Keratinocyte (primary cell): ENCODE results near the gene PALMD. TPM values are rescaled to one million over a fixed set of nuclear protein-coding genes. Genes with fewer than 3 reads are reported as not detected.

Experiments
- DNase-seq: peaks from one replicate; pipeline ENCODE4 v3.0.0-alpha.2; 2011; ENCODE audit warnings: low read depth, missing footprints, low spot score
- FAIRE-seq: peaks from 2 replicates; lab custom pipeline; 2011; peaks lifted over from hg19 to GRCh38; lab: Jason Lieb, UNC
- H2AFZ ChIP-seq: 2 replicates; pipeline ENCODE4 v1.6.0; 2012; ENCODE audit warnings: low read length, control low read depth, inconsistent platforms; ENCODE audit not compliant: control insufficient read depth
- H3K27ac ChIP-seq: 2 replicates; pipeline ENCODE4 v1.5.1; 2011; ENCODE audit warnings: low read length; ENCODE audit not compliant: control insufficient read depth, insufficient read depth
- H3K27me3 ChIP-seq: 3 replicates; pipeline ENCODE4 v1.6.0; 2011; ENCODE audit warnings: low read length; ENCODE audit not compliant: control insufficient read depth, insufficient read depth; ENCODE audit errors: extremely low read depth
- H3K36me3 ChIP-seq, 2 experiments: 2 replicates in 1 of 2; 3 replicates in 1 of 2; pipeline ENCODE4 v1.5.1; 2011; ENCODE audit warnings: low read length in 2 of 2, mild to moderate bottlenecking in 1 of 2; ENCODE audit not compliant: control insufficient read depth in 2 of 2, insufficient read depth in 2 of 2; ENCODE audit errors: extremely low read depth in 1 of 2
- H3K4me1 ChIP-seq: 3 replicates; pipeline ENCODE4 v1.5.1; 2011; ENCODE audit warnings: low read length; ENCODE audit not compliant: control insufficient read depth, insufficient read depth; ENCODE audit errors: extremely low read depth
- H3K4me2 ChIP-seq: 3 replicates; pipeline ENCODE4 v1.6.0; 2011; ENCODE audit warnings: low read depth, low read length; ENCODE audit not compliant: control insufficient read depth, insufficient read depth; ENCODE audit errors: extremely low read depth
- H3K4me3 ChIP-seq, 3 experiments: fragments of 200-600 bp in 1 of 3; sonication (generic) in 1 of 3; 2 replicates in 2 of 3; 3 replicates in 1 of 3; pipeline ENCODE4 v1.5.1; 2011 to 2016; ENCODE audit warnings: low read length in 3 of 3, mild to moderate bottlenecking in 3 of 3, control low read depth in 2 of 3, inconsistent platforms in 1 of 3, low read depth in 1 of 3, mixed read lengths in 1 of 3, mixed run types in 1 of 3, moderate library complexity in 1 of 3; ENCODE audit not compliant: control insufficient read depth in 2 of 3, insufficient read depth in 2 of 3; ENCODE audit errors: extremely low read depth in 1 of 3
- H3K79me2 ChIP-seq: 2 replicates; pipeline ENCODE4 v1.6.0; 2012; ENCODE audit warnings: low read length; ENCODE audit not compliant: control insufficient read depth, insufficient read depth
- H3K9ac ChIP-seq: 3 replicates; pipeline ENCODE4 v1.6.0; 2011; ENCODE audit warnings: low read length; ENCODE audit not compliant: control insufficient read depth, insufficient read depth; ENCODE audit errors: extremely low read depth
- H3K9me1 ChIP-seq: 3 replicates; pipeline ENCODE4 v1.6.0; 2011; ENCODE audit warnings: low read length; ENCODE audit not compliant: control insufficient read depth, insufficient read depth; ENCODE audit errors: extremely low read depth
- H3K9me3 ChIP-seq: 2 replicates; pipeline ENCODE4 v1.5.1; 2012; ENCODE audit warnings: low read depth, low read length; ENCODE audit not compliant: control insufficient read depth
- H4K20me1 ChIP-seq: 3 replicates; pipeline ENCODE4 v1.6.0; 2011; ENCODE audit warnings: low read length; ENCODE audit not compliant: control insufficient read depth, insufficient read depth; ENCODE audit errors: extremely low read depth
- CTCF ChIP-seq, 3 experiments: IDR thresholded peaks in 1 of 3; conservative IDR thresholded peaks in 1 of 3; optimal IDR thresholded peaks in 1 of 3; 2 replicates in 2 of 3; 3 replicates in 1 of 3; pipeline versions ENCODE3 to v1.5.1; 2011; ENCODE audit warnings: low read length in 3 of 3, mild to moderate bottlenecking in 3 of 3, moderate library complexity in 2 of 3, control low read depth in 1 of 3, inconsistent platforms in 1 of 3; ENCODE audit not compliant: insufficient read depth in 2 of 3; ENCODE audit errors: extremely low read depth in 1 of 3
- EZH2 ChIP-seq: IDR thresholded peaks from one replicate; pipeline ENCODE4 v1.6.1; 2012; ENCODE audit warnings: inconsistent platforms, mild to moderate bottlenecking, low read length, moderate library complexity
- dilution Hi-C: fragments of 300-500 bp; cut with MboI; formaldehyde crosslinking; loops from one replicate; pipeline ENCODE4 v1.7.0; 2020; ENCODE audit warnings: low sequenced_read_pairs; ENCODE audit not compliant: extremely low pct_ligation_motif_present
- polyA plus RNA-seq, 5 experiments: library from polyadenylated mRNA; depleted of rRNA in 3 of 5; stranded (reverse) in 3 of 5; stranded (forward) in 1 of 5; unstranded in 1 of 5; fragments of >200 nt; gene quantifications; 1 replicate in 1 of 5; 2 replicates in 3 of 5; 3 replicates in 1 of 5; pipeline versions ENCODE4 v1.2.1 to v1.2.3, GENCODE V29; 2011 to 2012; ENCODE audit warnings: missing spikeins in 2 of 5, low read depth in 1 of 5, low replicate concordance in 1 of 5

PALMD gene
- polyA plus RNA-seq, 1 donor (not counting 4 experiments of a cell fraction or from before 2014, with no cell fraction given): 6.8 TPM

- no peak overlapping the region for H3K9ac ChIP-seq
- H3K79me2 ChIP-seq: no peaks in the 10 kb centered on the region
- H2AFZ ChIP-seq: no peak overlapping the region
- H3K4me1 ChIP-seq: peaks cover 45% of the 10 kb centered on the region
- peak overlapping the region; percentile 83 for H3K27ac ChIP-seq
- H3K36me3 ChIP-seq: no peaks in the 10 kb centered on the region
- dilution Hi-C loops: no loop called here
- no peaks in the 10 kb centered on the region for H4K20me1 ChIP-seq
- H3K9me3 ChIP-seq: no peaks in the 10 kb centered on the region
- DNase-seq (no peak), FAIRE-seq (no peak)
- no peaks in the 10 kb centered on the region for H3K9me1 ChIP-seq
- H3K4me3 ChIP-seq: no peak overlapping the region
- H3K4me2 ChIP-seq: no peak overlapping the region
- TF ChIP-seq EZH2 (no peak), CTCF (optimal IDR thresholded peaks at IDR 0.05 in 1 of 3, IDR thresholded peaks at IDR 0.05 in 1 of 3, conservative IDR thresholded peaks at IDR 0.05 in 1 of 3; ENCODE audit: extremely low read depth in 1 of 3, insufficient read depth in 2 of 3, low read length in 3 of 3) (no peak)
- H3K27me3 ChIP-seq: no peaks in the 10 kb centered on the region
Measured at GRCh38 chr1:99656701-99657100, 10.8 kb downstream of the PALMD start.

- Histone ChIP-seq H3K36me3 (no peaks in the 10 kb centered on the region), H3K79me2 (no peaks in the 10 kb centered on the region), H3K9me3 (no peaks in the 10 kb centered on the region), H4K20me1 (no peaks in the 10 kb centered on the region), H3K4me3 (no peak overlapping the region), H3K4me1 (peaks cover 42% of the 10 kb centered on the region), H2AFZ (peak overlapping the region; percentile 8), H3K4me2 (peak overlapping the region; percentile 52), H3K27me3 (no peaks in the 10 kb centered on the region), H3K9me1 (no peaks in the 10 kb centered on the region), H3K27ac (peak overlapping the region; percentile 83), H3K9ac (peak overlapping the region; percentile 35)
- DNase-seq: no peak
- no peak for TF ChIP-seq EZH2
- no peak for TF ChIP-seq CTCF (optimal IDR thresholded peaks at IDR 0.05 in 1 of 3, IDR thresholded peaks at IDR 0.05 in 1 of 3, conservative IDR thresholded peaks at IDR 0.05 in 1 of 3; ENCODE audit: extremely low read depth in 1 of 3, insufficient read depth in 2 of 3, low read length in 3 of 3)
- dilution Hi-C loops: no loop called here
- FAIRE-seq: peak; percentile 58
Measured at GRCh38 chr1:99657213-99658030, 11.5 kb downstream of the PALMD start.
